MM.1S (cell line): ENCODE results near the gene EIPR1.

ENCODE experiments used
- DNase-seq: peaks from one replicate; pipeline ENCODE4 v3.0.0-alpha.2; 2015
- H2AFZ ChIP-seq: fragments of 300-600 bp; sonication (generic); 2 replicates; pipeline ENCODE4 v1.6.0; 2016; ENCODE audit warnings: antibody characterized with exemption, low read length
- H3F3A ChIP-seq: fragments of 300-600 bp; sonication (generic); 2 replicates; pipeline ENCODE4 v1.6.1; 2016; ENCODE audit warnings: mild to moderate bottlenecking, antibody characterized with exemption, low read length, moderate library complexity, mixed read lengths; ENCODE audit not compliant: insufficient read depth
- H3K27ac ChIP-seq: fragments of 300-600 bp; sonication (generic); 2 replicates; pipeline ENCODE4 v1.5.1; 2016; ENCODE audit warnings: mild to moderate bottlenecking, low read length
- H3K27me3 ChIP-seq: fragments of 300-600 bp; sonication (generic); replicated peaks from 2 replicates; pipeline ENCODE4 v1.6.0; 2016; ENCODE audit warnings: low read length; ENCODE audit not compliant: insufficient read depth
- H3K36me3 ChIP-seq: fragments of 300-600 bp; sonication (generic); replicated peaks from 2 replicates; pipeline ENCODE4 v1.6.1; 2016; ENCODE audit warnings: mild to moderate bottlenecking, low read length, mixed read lengths; ENCODE audit not compliant: insufficient read depth
- H3K4me1 ChIP-seq: fragments of 300-600 bp; sonication (generic); 2 replicates; pipeline ENCODE4 v1.6.1; 2016; ENCODE audit warnings: low read length, mixed read lengths
- H3K4me2 ChIP-seq: fragments of 300-600 bp; sonication (generic); 2 replicates; pipeline ENCODE4 v1.6.0; 2016; ENCODE audit warnings: low read depth, low read length
- H3K4me3 ChIP-seq: fragments of 300-600 bp; sonication (generic); 2 replicates; pipeline ENCODE4 v1.5.1; 2016; ENCODE audit warnings: low read length, mixed read lengths
- H3K79me2 ChIP-seq: fragments of 300-600 bp; sonication (generic); 2 replicates; pipeline ENCODE4 v1.6.1; 2016; ENCODE audit warnings: mixed run types, low read length, mixed read lengths
- H3K9ac ChIP-seq: fragments of 300-600 bp; sonication (generic); 2 replicates; pipeline ENCODE4 v1.6.1; 2016; ENCODE audit warnings: low read length, mixed read lengths
- H3K9me2 ChIP-seq: fragments of 300-600 bp; sonication (generic); replicated peaks from 2 replicates; pipeline ENCODE4 v1.6.1; 2016; ENCODE audit warnings: mild to moderate bottlenecking, low read length, mixed read lengths; ENCODE audit not compliant: insufficient read depth
- H3K9me3 ChIP-seq: fragments of 300-600 bp; sonication (generic); replicated peaks from 2 replicates; pipeline ENCODE4 v1.6.1; 2016; ENCODE audit warnings: mild to moderate bottlenecking, low read length, mixed read lengths; ENCODE audit not compliant: insufficient read depth
- H4K20me1 ChIP-seq: fragments of 300-600 bp; sonication (generic); 2 replicates; pipeline ENCODE4 v1.6.1; 2016; ENCODE audit warnings: mild to moderate bottlenecking, low read length, moderate library complexity, mixed read lengths; ENCODE audit not compliant: insufficient read depth
- CTCF ChIP-seq: fragments of 300-600 bp; sonication (generic); IDR thresholded peaks from 2 replicates; pipeline ENCODE4 v1.5.1; 2016; ENCODE audit warnings: antibody characterized with exemption, low read length, mixed read lengths
- EZH2 ChIP-seq: fragments of 300-600 bp; sonication (generic); optimal IDR thresholded peaks from 2 replicates; pipeline ENCODE3; 2017; ENCODE audit warnings: low read depth, mild to moderate bottlenecking, antibody characterized with exemption, low read length, mixed read lengths
- EZH2phosphoT487 ChIP-seq: fragments of 300-600 bp; sonication (generic); IDR thresholded peaks from 2 replicates; pipeline ENCODE4 v1.6.1; 2018; ENCODE audit warnings: antibody characterized with exemption, low read length

EIPR1 gene

DNA sequence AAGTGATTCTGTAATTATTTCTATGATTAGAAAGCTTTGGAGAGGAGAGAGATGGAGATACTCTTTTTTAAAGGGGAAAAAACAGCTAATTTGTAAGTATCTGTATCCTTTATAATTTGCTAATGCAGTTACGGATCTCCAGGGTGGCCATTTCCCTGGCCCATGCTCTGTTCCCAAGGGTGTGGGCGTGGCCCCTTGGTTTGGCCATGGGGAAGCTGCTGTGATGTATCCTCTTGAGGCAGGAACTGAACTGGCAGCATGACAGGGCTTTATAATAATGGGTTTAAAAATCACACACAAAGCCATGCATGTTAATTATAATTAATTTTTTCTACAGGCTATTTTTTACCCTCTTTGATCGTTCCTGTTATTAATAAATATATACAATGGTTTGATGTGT is 28.9 kb upstream of the EIPR1 start:
- TF ChIP-seq CTCF (no peak), EZH2phosphoT487 (no peak), EZH2 (no peak)
- Histone ChIP-seq H3F3A (no peaks in the 10 kb centered on the region), H3K4me1 (no peaks in the 10 kb centered on the region), H2AFZ (no peak overlapping the region), H3K36me3 (no peaks in the 10 kb centered on the region), H3K9me3 (no peaks in the 10 kb centered on the region), H3K4me3 (no peak overlapping the region), H4K20me1 (no peaks in the 10 kb centered on the region), H3K27ac (no peak overlapping the region), H3K27me3 (no peaks in the 10 kb centered on the region), H3K9ac (no peak overlapping the region), H3K9me2 (no peaks in the 10 kb centered on the region), H3K4me2 (no peak overlapping the region), H3K79me2 (no peaks in the 10 kb centered on the region)
- no peak for DNase-seq

- Histone ChIP-seq H3K9ac (no peak overlapping the region), H3K36me3 (no peaks in the 10 kb centered on the region)
These were observed 28.3 kb upstream of the EIPR1 start for GRCh38 chr2:3405876-3406275.

GRCh38 chr2:3405307-3405706 is 27.7 kb upstream of the EIPR1 start:
- TF ChIP-seq EZH2 = no peak
- no peak for TF ChIP-seq EZH2phosphoT487
- TF ChIP-seq CTCF = no peak
- no peaks in the 10 kb centered on the region for H3K4me1 ChIP-seq
- no peaks in the 10 kb centered on the region for H4K20me1 ChIP-seq
- no peaks in the 10 kb centered on the region for H3K9me2 ChIP-seq
- no peaks in the 10 kb centered on the region for H3K36me3 ChIP-seq
- no peak overlapping the region for H3K27ac ChIP-seq
- no peaks in the 10 kb centered on the region for H3K9me3 ChIP-seq
- no peak for DNase-seq
- H3K79me2 ChIP-seq = no peaks in the 10 kb centered on the region
- no peak overlapping the region for H3K4me3 ChIP-seq
- no peaks in the 10 kb centered on the region for H3K27me3 ChIP-seq
- H3F3A ChIP-seq = no peaks in the 10 kb centered on the region
- H3K4me2 ChIP-seq = no peak overlapping the region
- no peak overlapping the region for H2AFZ ChIP-seq
- no peak overlapping the region for H3K9ac ChIP-seq

More at GRCh38 chr2:3405876-3406275, 28.3 kb upstream of the EIPR1 start:
- Histone ChIP-seq H3K4me1 (no peaks in the 10 kb centered on the region), H3K4me3 (no peak overlapping the region), H2AFZ (no peak overlapping the region), H3F3A (no peaks in the 10 kb centered on the region), H3K9me3 (no peaks in the 10 kb centered on the region), H3K79me2 (no peaks in the 10 kb centered on the region), H3K4me2 (no peak overlapping the region), H4K20me1 (no peaks in the 10 kb centered on the region), H3K9me2 (no peaks in the 10 kb centered on the region), H3K27ac (no peak overlapping the region), H3K27me3 (no peaks in the 10 kb centered on the region)
- no peak for TF ChIP-seq EZH2phosphoT487
- no peak for TF ChIP-seq CTCF
- no peak for TF ChIP-seq EZH2
- DNase-seq = no peak
